ENCODE results near the gene MANEAL. TPM values are rescaled to one million over a fixed set of nuclear protein-coding genes. Genes with fewer than 3 reads are reported as not detected.

MANEAL gene
- total RNA-seq, 2 donors from 2014 or later = 0.99 to 6.2 TPM

DNA sequence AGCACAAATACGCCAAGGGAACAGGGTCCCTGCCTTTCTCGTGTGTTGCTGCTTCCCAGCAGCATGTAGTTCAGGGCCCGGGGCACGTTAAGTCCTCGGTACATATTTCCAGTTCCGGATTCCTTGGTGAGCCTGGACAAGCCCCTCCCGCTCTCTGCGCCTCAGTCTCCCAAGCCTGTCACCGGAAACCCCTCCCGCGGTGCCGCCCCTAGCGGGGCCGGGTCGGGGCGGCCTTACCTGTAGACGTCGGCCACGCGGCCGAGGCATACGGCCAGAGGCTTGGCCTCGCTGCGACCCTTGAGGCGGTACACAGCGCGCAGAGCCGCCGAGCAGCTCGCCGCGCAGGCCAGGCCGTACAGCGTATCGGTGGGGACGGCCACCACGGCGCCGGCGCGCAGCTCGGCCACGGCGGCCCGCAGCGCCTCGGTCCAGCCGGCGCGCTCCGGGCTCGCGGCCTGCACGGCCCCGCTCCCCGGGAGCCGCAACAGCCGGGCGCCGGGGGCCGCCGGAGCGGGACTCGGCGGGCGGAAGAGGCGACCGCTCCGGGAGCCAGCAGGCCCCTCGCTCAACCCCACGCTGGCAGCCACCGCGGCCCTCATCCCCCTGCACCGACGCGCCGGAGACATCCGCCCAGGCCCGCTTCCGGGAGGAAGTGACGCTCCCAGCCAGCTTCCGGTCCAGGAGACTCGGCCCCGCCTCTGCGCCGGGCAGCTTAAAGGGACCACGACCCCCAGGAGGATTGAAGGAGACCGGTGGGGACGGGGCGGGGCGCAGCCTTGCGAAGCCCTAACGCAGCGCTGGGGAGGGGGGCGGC lies 14.1 kb downstream of the MANEAL start, which contains the start of the genes C1orf122 and YRDC:
TSS of gene C1orf122 (plus strand) at position 236 of the 814 bp plus-strand sequence. CDS start 615 bp downstream, outside the sequence.
TSS of gene YRDC (minus strand) at position 654 of the 814 bp plus-strand sequence. CDS start at position 626, 28 bp downstream.
- intact Hi-C loops (cut with DNase I) = no loop called here
- H3K9me3 ChIP-seq = no peaks in the 10 kb centered on the region

DNA sequence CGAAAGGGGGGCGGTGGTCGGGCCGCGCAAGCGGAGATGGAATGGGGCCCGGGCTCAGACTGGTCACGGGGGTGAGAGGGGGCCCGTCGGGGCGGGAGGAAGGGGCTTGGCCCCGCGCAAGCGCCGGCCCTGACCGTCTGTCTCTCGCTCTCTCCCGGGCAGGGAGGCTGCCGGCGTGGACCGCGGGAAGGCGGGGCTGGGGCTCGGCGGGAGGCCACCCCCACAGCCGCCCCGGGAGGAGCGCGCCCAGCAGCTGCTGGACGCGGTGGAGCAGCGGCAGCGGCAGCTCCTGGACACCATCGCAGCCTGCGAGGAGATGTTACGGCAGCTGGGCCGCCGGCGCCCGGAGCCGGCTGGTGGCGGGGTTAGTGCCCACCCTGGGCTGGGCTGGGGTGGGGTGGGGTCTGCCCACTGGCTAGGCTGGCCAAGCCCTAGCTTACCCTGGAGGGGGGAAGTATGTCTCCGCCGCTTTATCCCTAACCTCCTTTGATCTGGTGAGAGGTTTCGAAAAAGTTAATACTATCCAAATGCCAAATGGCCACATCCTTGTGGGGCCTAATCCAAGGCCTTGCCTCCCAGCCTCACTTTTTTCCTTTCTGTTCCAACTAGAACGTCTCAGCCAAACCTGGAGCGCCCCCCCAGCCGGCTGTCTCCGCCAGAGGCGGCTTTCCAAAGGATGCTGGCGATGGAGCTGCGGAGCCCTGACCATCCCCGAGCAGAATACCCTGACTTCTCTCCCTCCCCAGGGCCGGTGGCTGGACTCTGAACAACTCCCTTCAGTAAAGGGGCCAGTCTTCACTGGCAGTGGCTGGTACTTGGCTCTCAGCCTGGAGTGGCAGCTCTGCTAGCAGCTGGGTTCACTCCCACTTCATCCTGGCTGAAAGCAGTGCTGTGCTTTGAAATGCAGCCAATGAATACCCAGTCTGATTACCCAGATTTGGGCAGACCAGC lies 15.0 kb downstream of the MANEAL start:
- WGBS, 2 donors = 2 to 5% methylated on average over 11 to 43 of the region's 54 CpGs
- Histone ChIP-seq H3K4me1 (peaks cover 32% of the 10 kb centered on the region), H3K4me3 (peak overlapping the region; percentile 71), H3K27me3 (no peaks in the 10 kb centered on the region), H3K27ac (peak overlapping the region; percentile 93 to 97 (median 94)), H3K9me3 (no peaks in the 10 kb centered on the region), H3K36me3 (replicated peaks in 1 of 2; ENCODE audit: insufficient read depth in 1 of 2, low read depth in 2 of 2) (peaks cover 5 to 14% of the 10 kb centered on the region in 2 donors)
- TF ChIP-seq, protein P1, sequence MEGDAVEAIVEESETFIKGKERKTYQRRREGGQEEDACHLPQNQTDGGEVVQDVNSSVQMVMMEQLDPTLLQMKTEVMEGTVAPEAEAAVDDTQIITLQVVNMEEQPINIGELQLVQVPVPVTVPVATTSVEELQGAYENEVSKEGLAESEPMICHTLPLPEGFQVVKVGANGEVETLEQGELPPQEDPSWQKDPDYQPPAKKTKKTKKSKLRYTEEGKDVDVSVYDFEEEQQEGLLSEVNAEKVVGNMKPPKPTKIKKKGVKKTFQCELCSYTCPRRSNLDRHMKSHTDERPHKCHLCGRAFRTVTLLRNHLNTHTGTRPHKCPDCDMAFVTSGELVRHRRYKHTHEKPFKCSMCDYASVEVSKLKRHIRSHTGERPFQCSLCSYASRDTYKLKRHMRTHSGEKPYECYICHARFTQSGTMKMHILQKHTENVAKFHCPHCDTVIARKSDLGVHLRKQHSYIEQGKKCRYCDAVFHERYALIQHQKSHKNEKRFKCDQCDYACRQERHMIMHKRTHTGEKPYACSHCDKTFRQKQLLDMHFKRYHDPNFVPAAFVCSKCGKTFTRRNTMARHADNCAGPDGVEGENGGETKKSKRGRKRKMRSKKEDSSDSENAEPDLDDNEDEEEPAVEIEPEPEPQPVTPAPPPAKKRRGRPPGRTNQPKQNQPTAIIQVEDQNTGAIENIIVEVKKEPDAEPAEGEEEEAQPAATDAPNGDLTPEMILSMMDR (IDR thresholded peaks at IDR 0.05) = peak in 1 of 7 experiments; percentile 1
- TF ChIP-seq POLR2A (IDR thresholded peaks at IDR 0.05) = peak; percentile 51 to 84 (median 71)
- DNase-seq (peak; percentile 85 to 92 (median 88)), ATAC-seq (peak; percentile 71)
- intact Hi-C loops (cut with DNase I) = no loop called here

More for the DNA sequence above, 14.1 kb downstream of the MANEAL start, which contains the start of the genes C1orf122 and YRDC:
- Histone ChIP-seq H3K4me3 (peak within 1 kb of the TSS; percentile 71), H3K27me3 (no peaks in the 10 kb centered on the region), H3K4me1 (peaks cover 32% of the 10 kb centered on the region), H3K36me3 (replicated peaks in 1 of 2; ENCODE audit: insufficient read depth in 1 of 2, low read depth in 2 of 2) (peaks cover 8 to 22% of the 10 kb centered on the region in 2 donors), H3K27ac (peak within 1 kb of the TSS; percentile 93 to 97 (median 94))
- WGBS, 2 donors = 0 to 1% methylated on average over 15 to 68 of the region's 95 CpGs
- peak; percentile 70 to 88 (median 82) for TF ChIP-seq POLR2A (IDR thresholded peaks at IDR 0.05)
- TF ChIP-seq, protein P1 (IDR thresholded peaks at IDR 0.05) = peak in 1 of 7 experiments; percentile 4
- ATAC-seq (peak; percentile 89), DNase-seq (peak; percentile 94 to 95 (median 94))

DNA sequence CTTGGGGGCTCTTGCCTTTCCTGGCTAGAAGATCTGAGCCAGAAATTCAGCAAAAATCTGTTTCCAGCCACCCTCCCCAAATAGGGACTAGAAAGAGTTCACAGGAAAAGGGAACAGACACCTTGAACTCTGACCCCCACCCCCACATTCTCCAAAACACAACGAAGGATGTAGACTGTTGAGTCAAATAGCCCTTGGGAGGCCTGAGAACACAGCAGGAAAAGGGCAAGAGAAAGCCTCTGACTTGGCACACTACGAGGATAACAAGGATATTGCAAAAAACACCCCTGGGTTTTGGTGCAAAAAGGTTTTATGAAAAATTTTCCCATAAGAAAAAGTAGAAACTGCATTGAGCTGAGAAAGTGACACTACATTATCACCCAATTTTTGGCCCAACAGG lies 16.3 kb downstream of the MANEAL start:
- DNase-seq (peak in 1 of 4 donors; percentile 18), ATAC-seq (no peak)
- Histone ChIP-seq H3K36me3 (replicated peaks in 1 of 2; ENCODE audit: insufficient read depth in 1 of 2, low read depth in 2 of 2) (peaks cover 3% of the 10 kb centered on the region in 2 donors), H3K27me3 (no peaks in the 10 kb centered on the region), H3K4me3 (no peak overlapping the region), H3K9me3 (no peaks in the 10 kb centered on the region), H3K27ac (peak overlapping the region in 2 of 4 donors; percentile 7 to 96), H3K4me1 (peaks cover 32% of the 10 kb centered on the region)
- TF ChIP-seq, protein P1 (IDR thresholded peaks at IDR 0.05) = no peak
- TF ChIP-seq POLR2A (IDR thresholded peaks at IDR 0.05) = no peak
- WGBS, 2 donors = 31 to 35% methylated on average over 2 of the region's 2 CpGs
- intact Hi-C loops (cut with DNase I) = no loop called here

DNA sequence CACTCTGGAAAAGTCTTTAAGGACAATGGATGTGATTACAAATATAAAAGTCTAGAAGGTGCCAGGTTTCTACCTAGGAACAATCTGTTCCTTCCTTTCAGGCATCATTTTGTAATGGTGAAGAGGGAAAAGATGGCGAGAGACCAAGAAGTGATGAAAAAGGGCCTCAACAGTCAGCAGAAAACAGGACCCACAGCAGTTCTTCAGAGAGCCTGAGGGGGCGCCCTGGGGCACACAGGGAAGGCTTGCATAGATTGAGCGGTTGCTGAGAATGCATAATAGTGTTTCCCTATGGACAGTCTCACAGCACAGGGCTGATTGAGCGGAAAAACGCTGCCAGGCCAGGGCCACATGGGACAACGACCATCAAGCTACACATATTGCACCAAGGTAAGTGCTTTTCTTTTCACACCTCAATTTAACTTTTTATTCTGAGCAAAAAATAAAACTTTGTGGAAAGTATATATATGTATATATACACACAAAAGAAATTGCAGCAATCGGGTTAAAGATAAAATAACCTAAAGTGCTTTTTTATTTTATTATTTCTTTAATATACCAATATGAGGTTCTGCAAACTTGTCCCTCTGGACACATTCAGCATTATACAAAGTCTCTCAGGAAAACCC lies 17.5 kb downstream of the MANEAL start:
- Histone ChIP-seq H3K4me1 (peaks cover 31% of the 10 kb centered on the region), H3K9me3 (no peaks in the 10 kb centered on the region), H3K4me3 (no peak overlapping the region), H3K27me3 (no peaks in the 10 kb centered on the region), H3K27ac (peak overlapping the region in 1 of 4 donors; percentile 3), H3K36me3 (replicated peaks in 1 of 2; ENCODE audit: insufficient read depth in 1 of 2, low read depth in 2 of 2) (peaks cover 0 to 5% of the 10 kb centered on the region in 2 donors)
- 29 to 34% methylated on average over 7 of the region's 7 CpGs for WGBS, 2 donors
- peak; percentile 68 to 76 (median 72) for DNase-seq
- intact Hi-C loops (cut with DNase I) = no loop called here
- TF ChIP-seq, protein P1 (IDR thresholded peaks at IDR 0.05) = peak; percentile 45 to 77 (median 73)
- no peak for TF ChIP-seq POLR2A (IDR thresholded peaks at IDR 0.05)
- peak; percentile 15 for ATAC-seq
